GM18867 (cell line): ENCODE measurements around the gene EXOC1.

Experiments used
- ATAC-seq: cut with Tn5 transposase; IDR thresholded peaks from one replicate; pipeline ENCODE4 v1.9.1; 2021; ENCODE audit warnings: mild to moderate bottlenecking, moderate library complexity; ENCODE audit not compliant: unreplicated experiment

Gene EXOC1

GRCh38 chr4:55948726-55949481 lies 95.5 kb downstream of the EXOC1 start, which contains the start of gene CEP135:
Gene CEP135 (plus strand): TSS chr4:55948945. CDS start chr4:55952131, 3,186 bp downstream.
- peak; percentile 72 for ATAC-seq

GRCh38 chr4:55949482-55949802 lies 96.0 kb downstream of the EXOC1 start:
- no peak for ATAC-seq

GRCh38 chr4:55951191-55951922 lies 97.9 kb downstream of the EXOC1 start:
- ATAC-seq: no peak
